ENCODE results near the gene MUC2.
"Not testable (repeated sequence)": the region's sequence is repeated elsewhere in the genome, so short reads cannot be mapped to it uniquely, and the experiment has no call there.

MUC2 gene

DNA sequence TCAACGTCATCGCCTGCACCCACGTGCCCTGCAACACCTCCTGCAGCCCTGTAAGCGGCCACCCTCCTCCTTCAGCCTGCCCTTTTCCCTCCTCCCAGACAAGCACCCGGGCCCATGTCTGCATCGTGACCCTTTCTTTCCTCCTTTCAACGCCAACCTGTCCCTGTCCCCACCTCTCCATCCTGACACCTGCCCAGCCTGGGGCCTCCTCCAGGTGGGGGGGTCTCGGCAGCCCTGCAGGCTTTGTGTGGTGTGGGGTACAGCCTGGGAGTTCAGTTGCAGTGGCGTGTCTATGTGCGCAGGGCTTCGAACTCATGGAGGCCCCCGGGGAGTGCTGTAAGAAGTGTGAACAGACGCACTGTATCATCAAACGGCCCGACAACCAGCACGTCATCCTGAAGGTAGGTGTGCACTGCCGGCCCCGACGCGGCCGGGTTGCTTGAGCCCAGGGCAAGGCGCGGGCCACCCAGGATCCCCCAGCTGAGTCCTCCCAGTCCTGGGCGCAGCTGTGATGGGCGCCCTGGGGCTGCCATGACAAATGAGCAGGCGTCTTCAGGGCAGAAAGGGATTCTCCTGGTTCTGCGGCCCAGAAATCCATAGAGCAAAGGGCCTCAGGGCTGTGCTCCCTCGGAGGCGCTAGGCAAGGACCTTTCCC is 33.7 kb downstream of the MUC2 start:
- no peak for DNase-seq

DNA sequence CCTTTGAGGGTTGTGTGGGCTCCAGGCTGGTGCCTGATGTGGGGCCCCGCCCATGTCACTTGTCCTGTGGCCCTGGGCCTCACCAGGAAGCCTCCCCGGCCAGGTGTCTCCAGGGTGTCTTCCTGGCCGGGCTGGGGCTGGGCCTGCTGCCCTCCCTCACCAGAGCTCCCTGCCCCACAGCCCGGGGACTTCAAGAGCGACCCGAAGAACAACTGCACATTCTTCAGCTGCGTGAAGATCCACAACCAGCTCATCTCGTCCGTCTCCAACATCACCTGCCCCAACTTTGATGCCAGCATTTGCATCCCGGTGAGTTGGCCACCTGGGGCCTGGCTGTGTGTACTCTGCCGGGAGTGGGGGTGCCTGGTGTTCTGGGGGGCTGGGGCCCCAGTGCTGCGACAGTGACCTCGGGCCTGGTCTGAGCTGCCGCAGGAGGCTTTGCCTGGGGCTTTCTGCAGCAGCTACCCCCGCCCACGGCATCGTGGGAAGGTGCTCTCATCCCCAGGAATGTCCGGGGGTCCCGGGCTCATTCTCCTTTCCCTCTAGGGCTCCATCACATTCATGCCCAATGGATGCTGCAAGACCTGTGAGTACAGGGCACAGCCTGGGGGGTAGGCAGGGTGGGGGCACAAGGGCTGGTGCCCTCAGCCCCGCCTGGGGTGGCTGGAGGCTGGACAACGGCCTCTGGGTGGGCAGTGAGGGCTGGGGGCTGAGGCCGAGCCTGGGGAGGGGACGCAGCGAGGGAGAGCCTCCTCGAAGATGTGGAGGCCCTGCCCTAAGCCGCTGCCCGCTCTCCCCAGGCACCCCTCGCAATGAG is 34.6 kb downstream of the MUC2 start:
- DNase-seq = no peak

DNA sequence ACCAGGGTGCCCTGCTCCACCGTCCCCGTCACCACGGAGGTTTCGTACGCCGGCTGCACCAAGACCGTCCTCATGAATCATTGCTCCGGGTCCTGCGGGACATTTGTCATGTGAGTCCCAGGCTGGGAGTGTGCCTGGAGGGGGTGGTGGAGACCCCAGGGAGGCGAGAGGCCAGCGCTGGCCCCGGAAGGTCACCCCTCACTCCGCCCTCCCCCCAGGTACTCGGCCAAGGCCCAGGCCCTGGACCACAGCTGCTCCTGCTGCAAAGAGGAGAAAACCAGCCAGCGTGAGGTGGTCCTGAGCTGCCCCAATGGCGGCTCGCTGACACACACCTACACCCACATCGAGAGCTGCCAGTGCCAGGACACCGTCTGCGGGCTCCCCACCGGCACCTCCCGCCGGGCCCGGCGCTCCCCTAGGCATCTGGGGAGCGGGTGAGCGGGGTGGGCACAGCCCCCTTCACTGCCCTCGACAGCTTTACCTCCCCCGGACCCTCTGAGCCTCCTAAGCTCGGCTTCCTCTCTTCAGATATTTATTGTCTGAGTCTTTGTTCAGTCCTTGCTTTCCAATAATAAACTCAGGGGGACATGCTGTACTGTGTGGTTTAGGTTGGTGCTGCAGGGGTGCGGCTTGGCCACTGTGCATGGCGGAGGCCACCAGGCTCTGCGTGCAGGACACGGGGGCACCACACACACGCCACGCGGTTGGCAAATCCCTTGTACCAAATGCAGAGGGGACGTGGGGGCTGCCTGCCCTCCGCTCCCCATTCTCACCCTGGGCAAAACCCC is 35.4 kb downstream of the MUC2 start:
- no peak for DNase-seq

DNA sequence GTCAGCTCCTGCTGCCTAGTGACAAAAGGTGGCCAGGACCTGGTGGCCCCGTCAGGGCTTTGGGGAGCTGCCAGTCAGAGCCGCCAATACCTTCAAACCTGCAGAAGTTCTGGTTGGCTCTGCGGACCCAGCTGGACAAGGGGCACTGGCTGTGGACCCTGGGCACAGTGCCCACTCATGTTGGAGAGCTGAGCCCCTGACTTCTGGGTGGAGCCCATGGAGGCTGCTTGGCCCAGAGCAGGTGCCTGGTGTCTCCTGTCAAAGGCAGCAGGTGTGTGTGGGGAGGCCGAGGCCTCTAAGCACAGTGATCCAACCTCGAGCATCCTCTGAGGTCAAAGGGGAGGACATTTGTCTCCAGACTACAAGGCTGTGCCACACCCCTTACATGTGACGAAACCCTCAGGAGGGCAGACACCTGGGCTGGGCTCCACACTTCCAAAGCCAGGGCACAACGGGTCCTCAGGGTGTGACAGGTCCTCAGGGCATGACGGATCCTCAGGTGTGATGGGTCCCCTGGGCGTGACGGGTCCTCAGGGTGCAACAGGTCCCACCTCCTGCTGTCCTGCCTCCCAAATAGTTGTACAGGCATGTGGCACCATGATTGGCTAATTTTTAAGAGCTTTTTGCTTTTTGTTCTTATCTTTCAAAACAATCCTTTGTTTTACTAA is 37.0 kb downstream of the MUC2 start:
- DNase-seq = no peak

DNA sequence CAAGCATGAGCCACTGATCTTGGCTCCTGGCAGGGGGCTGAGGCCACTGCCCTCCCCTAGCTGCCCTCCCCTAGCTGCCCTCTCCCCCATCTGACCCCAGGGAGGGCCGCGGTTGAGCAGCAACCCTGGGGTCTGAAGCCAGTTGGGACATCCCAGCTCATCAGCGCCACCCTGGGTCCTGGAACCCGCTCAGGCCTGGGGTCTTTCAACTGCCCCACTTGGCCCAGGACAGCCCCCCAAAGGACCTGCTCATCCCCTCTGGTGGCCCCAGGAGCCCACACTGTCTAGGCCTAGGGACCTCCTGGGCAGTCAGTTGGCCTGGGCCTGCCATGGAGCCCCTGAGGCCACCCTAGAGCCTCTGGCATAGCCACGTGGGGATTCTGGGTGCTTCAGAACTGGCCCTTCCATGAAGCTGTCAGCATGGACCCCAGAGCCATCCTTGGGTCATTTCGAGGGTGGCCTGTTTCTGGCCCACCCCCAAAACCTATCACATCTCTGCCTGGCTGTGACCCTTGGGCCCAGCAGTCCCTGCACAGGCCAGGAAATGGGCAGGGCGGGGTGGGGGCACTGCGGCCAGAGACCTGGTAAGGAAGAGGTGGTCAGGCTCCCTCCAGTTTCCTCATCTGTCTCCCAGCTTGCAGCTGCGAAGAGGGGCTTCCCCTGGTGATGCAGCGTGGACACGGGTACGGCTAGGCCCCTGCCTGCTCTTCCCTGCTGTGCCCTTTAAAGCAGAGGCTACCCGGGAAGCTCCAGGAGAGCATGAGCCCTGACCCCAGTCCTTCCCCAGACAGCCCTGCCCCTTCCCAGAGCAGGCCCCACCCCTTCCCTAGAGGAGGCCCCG is 37.9 kb downstream of the MUC2 start:
- no peak for DNase-seq

DNA sequence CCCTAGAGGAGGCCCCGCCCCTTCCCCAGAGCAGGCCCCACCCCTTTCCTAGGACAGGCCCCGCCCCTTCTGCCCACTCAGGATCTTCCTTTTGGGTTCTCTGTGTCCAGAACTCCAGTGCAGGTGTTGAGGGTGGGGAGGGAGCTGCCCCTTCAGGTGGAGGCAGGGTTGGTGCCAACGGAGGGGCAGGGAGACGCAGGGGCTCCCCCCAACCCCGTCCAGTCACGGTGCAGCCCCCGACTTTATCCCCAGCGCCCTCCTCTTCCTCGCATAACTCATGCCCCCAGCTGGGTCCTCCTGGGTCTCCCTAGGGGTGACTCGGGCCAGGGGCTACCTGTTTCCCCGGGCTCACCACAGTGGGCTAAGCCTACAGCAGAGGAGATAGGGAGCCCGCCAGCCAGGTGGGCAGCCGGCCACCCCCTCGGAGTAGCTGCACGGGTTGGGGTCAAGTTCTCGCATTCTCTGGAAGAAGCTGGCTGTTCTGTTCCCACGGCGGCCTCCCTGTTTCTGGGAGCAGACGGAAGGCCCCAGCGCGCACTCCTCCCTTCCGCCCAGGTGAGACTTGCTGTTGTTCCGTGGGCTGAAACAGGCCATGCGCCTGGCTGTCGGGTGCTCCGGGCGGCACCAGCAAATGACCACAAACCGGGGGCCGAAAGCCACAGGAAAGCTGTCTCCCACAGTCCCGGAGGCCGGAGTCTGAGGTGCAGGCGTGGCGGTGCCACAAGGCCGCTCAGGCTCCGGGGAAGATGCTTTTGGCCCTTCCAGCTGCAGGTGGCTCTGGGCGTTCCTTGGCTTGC is 38.9 kb downstream of the MUC2 start:
- no peak for DNase-seq

DNA sequence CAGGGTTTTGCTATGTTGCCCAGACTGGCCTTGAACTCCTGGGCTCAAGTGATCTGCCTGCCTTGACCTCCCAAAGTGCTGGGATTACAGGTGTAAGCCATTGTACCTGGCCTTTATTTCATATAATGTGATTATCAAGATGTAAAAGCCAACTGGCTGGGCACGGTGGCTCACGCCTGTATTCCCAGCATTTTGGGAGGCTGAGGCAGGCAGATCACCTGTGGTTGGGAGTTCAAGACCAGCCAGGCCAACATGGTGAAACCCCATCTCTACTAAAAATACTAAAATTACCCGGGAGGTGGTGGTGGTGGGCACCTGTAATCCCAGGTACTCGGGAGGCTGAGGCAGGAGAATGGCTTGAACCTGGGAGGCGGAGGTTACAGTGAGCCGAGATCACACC is 40.6 kb downstream of the MUC2 start:
- DNase-seq = not testable (repeated sequence)

DNA sequence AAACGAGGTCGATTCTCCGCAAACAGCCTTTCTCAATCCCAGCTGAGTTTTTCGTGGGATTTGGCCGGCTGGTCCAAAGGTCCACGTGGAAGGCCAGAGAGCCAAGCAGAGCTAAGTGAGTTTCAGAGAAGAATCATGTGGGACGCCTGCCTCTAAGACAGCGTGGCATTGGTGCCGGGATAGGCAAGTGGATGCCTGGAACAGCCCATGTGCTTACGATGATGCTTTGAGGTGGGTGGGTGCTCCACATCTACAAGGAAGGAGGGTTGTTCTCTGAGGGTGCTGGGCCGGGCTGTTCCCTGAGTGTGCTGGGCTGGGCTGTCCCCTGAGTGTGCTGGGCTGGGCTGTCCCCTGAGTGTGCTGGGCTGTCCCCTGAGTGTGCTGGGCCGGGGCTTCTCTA is 41.4 kb downstream of the MUC2 start:
- DNase-seq = no peak

DNA sequence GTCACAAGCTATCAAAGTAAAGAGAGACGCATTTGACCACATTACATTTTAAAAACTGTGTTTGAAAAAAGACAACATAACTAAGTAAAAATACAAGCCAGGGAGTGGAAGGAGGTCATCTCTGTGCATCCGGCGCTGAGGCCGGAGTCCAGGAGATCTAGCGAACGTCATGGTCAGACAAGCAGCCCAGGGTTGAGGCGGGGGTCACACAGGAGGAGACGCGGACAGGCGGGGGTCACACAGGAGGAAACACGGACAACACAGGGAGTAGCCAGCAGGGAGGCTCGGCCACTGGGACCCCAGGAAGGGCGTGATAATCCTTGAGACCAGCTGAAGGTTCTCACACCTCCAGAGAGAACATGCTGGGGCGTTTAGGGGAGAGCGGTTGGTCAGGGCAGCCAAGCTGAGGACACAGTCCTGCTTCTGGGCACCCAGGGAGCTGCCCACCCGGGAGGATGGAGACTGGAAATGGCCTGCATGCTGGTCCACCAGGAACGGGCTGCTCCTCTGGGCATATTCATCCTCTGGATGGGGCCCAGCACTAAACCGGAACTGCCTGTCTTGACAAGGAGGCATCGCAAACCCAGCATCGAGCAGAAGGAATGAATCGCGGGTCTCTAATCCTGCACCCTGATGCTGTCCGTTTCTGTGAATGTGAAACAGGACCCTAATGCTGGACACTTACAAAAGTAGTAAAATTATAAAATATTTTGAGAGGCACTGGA is 42.2 kb downstream of the MUC2 start:
- DNase-seq = no peak

DNA sequence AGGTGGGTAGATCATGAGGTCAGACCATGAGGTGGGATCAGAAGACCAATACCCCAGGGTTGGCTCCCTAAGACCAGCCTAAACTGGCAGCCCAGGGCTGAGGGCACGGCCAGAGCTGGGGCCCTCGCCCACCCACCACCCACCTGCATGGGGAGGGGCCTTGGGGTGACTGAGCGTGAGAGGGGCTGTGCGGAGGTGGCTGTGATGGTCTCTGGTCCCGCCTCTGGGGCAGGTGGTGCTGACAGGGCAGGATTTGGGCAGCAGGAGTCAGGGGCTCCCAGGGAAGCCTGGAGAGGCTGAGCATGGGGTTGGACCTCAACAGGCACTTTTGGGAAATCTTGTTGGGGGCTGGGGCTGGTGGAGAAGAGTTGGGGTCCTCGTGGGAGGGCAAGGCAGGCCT is 43.3 kb downstream of the MUC2 start:
- no peak for DNase-seq

DNA sequence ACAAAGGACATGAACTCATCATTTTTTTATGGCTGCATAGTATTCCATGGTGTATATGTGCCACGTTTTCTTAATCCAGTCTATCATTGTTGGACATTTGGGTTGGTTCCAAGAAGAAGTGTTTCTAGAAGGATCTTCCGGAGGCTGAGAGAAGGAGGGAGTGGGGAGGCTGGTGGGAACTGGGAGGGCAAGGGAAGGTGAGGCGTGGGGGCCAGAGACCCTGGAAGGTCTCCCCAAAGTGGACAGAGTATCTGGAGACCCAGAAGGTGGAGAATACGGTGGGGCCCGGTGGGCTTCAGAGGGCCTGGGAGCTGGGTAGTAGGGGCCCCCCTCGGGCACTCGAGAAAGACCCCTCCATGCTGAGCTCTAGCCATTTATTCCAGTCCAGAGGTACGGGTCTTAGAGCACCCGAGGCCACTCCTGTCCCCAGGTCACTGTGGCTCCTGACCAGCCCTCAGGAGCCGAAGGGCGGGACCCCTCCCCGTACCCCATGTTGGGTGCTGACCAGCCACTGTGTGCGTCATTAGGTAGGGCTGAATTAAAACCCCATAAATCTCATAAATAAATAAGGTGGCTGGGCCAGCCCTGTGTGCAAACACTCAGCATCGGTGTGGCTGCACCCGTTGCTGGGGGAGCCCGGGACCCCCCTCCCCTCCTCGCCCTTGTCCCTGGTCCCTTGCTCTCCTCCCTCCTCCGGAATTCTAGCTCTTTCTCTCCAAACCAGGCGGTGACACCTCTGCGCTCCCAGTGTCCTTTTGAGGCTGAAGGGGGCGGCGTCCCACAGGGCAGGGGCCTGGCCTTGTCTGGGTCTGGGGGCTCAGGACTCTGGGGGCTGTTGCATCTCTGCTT is 44.3 kb downstream of the MUC2 start:
- no peak for DNase-seq

DNA sequence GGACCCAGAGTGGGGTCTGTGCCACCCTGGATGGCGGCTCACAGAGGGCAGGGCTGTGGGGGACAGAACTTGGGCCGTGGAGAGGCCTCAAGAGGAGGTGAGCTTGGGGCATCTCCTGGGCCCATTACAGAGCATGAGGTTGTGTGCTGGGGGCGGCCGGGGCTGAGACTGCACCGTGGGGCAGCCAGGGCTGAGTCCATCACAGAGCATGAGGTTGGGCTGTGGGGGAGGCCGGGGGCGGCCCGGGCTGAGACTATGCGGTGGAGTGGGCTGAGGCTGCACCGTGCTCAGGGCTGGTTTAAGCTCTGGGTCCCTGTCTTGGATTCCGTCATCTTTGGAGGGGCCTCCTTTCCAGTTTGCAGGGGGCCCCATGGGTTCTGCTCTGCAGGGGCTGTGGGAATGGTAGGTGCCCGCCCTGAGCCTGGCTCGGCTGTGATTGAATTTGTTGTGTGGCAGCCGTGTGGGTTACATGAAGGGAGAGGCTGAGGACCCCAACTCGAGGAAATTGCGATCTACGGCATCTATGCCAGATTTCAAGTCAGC is 45.0 kb downstream of the MUC2 start:
- no peak for DNase-seq

DNA sequence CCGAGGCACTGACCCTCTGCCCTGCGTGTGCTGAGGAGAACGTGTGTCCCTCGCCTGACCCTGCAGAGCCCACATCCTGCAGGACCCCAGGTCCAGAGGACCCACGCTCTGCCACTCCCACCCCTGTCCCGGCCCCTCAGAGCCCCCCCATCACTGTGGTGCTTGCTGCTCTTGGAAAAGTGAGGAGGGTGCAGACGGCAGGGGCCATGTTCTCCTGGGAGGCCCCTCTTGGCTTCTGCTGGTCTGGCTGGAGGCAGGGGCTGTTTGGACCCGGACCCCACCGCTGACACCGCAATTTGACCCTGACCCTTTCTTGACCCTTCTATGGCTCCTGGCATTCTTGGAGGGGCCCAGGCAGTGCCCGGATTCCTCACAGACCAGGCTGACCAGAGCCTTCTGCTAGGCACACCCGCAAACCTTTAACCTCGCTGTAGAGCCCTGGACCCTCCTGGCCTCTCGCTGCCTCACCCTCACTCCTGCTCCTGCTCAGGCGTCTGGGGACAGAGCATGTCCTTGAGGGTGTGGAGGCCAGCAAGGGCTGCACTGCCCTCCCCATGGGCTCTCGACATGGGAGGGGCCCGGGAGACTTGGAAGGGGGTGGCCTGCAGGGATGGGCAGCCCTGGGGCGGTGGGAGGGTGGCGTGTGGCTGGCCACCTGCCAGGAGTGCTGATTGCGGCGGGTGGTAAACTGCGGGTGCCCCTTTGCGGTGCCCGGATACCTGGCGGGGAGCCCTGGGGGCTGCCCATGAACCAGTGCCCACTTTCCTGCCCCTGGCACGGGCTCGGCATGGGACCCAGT is 46.1 kb downstream of the MUC2 start:
- DNase-seq = no peak

DNA sequence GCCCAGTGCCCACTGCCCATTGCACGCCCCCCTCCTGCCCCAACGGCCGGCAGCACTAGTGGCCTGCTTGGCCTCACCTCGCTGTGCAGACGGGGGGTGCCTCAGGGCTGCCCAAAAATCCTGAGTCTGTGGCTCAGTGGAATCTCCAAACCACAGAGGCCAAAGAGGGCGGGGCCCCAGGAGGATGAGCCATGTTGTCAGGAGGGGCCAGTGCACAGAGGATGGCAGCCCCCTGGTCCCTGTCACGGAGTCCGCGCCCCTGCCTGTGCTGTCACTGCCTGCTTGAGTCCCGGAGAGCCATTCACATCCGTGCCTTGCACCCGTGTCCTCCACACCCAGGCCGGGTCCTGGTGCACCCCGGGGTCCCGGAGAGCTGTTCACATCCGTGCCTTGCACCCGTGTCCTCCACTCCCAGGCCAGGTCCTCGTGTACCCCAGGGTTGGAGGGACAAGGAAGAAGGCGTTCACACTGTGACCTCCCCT is 46.7 kb downstream of the MUC2 start:
- DNase-seq = no peak

DNA sequence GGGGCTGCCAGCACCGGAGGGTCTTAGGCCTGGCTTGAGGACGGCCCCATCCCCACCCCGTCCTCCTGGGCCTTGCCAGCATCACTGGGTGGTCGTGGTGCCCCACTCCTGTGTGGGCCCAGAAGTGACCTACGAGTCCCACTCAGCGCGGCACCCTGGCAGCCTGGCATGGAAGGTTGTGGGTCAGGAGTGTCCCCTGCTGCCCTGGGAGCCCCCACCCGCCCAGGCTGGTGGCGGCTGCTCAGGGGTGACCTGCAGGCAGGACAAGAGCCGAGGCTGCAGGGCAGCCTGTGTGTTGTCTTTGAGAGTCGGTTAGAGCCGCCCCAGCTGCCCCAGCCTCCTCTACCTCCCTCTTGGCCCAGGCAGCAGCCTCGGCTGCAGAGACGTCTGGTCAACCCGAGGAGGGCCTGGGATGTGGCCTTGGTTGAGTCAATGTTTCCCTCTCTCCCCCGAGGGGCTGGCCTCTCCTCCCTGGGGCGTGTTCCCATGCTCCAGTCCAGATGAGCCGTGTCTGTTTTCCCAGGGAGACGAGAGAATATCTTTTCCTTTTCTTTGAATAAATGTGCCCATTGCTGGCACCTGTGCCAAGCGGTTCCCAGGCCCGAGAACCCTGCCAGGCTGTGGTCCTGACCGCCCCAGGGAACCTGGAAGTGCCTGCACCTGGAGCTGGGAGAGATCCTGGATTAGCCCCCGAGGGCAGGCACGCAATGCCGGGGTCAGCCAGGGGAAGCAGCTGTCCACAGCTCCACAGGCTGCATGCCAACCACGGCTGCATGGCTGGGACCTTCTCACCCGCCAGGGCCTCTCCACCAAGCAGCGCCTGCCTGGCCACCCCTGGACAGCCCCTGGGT is 47.4 kb downstream of the MUC2 start:
- DNase-seq = no peak

DNA sequence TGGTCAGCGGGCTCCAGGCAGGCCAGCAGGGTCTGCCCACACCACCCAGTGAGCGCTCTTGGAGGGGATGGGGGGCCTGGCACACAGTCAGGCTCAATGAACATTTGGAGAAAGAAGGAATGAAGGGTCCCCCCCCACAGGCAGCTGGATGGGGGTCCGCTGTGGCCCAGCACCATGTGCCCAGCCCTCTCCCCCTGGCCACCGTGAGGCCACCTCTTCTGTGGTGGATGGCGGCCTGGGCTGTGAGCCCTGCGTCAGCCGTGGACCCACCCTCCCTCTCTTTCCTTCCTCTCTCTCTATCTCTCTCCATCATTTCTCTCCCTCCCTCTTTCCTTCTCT is 48.0 kb downstream of the MUC2 start:
- DNase-seq = no peak

DNA sequence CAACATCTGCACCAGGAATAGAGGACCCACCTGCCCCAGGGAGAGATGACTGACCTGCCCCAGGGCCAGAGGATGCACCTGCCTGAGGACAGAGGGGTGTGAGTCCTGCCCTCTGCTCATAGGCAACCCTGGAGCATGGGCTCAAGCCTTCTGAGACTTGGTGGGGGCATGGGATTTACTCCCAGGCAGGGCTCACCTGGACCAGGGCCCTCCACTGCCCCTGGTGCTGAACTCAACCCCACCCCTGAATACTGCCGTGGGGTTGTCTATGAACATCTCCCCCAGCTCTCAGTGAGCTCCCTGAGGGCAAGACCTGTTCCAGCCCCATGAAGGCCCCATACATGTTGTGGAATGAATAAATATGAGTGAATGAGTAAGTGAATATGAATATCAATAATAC is 49.3 kb downstream of the MUC2 start:
- no peak for DNase-seq

All from activated T-cell treated with anti-CD3 and anti-CD28 coated beads, Interleukin-2, amount 50 U/mL, for 48 hours (primary cell).